ENCODE results near the gene PEX16.

DNA sequence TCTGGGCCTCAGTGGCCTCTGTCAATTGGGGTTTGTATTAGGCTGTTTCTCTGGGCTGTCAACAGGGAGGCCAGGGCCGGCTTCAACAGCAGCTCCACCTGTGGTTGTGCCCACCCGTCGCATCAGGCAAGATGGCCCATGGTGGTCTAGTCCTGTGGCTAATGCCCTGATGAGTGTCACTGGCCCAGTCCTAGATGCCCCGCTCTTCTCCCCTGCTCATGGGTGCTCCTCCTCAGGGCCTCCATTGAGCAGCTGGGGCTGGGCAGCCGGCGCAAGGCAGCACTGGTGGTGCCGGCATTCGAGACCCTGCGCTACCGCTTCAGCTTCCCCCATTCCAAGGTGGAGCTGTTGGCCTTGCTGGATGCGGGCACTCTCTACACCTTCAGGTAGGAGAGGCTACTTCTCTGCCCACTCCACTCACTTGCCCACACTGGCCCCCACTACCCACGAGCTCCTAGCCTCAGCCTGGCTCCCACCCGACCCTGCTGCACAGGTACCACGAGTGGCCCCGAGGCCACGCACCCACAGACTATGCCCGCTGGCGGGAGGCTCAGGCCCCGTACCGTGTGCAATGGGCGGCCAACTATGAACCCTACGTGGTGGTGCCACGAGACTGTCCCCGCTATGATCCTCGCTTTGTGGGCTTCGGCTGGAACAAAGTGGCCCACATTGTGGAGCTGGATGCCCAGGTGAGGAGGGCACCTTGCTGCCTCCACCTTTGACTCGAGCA lies 10.2 kb upstream of the PEX16 start:
- TF ChIP-seq, protein P1, sequence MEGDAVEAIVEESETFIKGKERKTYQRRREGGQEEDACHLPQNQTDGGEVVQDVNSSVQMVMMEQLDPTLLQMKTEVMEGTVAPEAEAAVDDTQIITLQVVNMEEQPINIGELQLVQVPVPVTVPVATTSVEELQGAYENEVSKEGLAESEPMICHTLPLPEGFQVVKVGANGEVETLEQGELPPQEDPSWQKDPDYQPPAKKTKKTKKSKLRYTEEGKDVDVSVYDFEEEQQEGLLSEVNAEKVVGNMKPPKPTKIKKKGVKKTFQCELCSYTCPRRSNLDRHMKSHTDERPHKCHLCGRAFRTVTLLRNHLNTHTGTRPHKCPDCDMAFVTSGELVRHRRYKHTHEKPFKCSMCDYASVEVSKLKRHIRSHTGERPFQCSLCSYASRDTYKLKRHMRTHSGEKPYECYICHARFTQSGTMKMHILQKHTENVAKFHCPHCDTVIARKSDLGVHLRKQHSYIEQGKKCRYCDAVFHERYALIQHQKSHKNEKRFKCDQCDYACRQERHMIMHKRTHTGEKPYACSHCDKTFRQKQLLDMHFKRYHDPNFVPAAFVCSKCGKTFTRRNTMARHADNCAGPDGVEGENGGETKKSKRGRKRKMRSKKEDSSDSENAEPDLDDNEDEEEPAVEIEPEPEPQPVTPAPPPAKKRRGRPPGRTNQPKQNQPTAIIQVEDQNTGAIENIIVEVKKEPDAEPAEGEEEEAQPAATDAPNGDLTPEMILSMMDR (IDR thresholded peaks at IDR 0.05) = no peak
- TF ChIP-seq POLR2A (IDR thresholded peaks at IDR 0.05) = no peak
- TF ChIP-seq POLR2AphosphoS5 (IDR thresholded peaks at IDR 0.05; ENCODE audit: insufficient read depth in 1 of 2, low read depth in 1 of 2) = no peak

All from vagina (tissue), 2 donors.